ENCODE measurements around the gene WIPF1.

WIPF1 gene

GRCh38 chr2:174630107-174630506 is 32.5 kb upstream of the WIPF1 start:
- H3K4me2 ChIP-seq (ENCODE audit: low read depth, low read length), result no peak overlapping the region
- TF ChIP-seq EZH2phosphoT487 (IDR thresholded peaks at IDR 0.05; ENCODE audit: low read length), result no peak
- no peak for TF ChIP-seq EZH2 (optimal IDR thresholded peaks at IDR 0.05; ENCODE audit: low read depth, low read length)
- TF ChIP-seq CTCF (IDR thresholded peaks at IDR 0.05; ENCODE audit: low read length), result no peak
- H3K27me3 ChIP-seq (replicated peaks; ENCODE audit: insufficient read depth, low read length), result no peaks in the 10 kb centered on the region
- peaks cover 5% of the 10 kb centered on the region for H3K36me3 ChIP-seq (replicated peaks; ENCODE audit: insufficient read depth, low read length)
- peaks cover 23% of the 10 kb centered on the region for H3K4me1 ChIP-seq (ENCODE audit: low read length)
- H3K4me3 ChIP-seq (ENCODE audit: low read length), result no peak overlapping the region
- no peaks in the 10 kb centered on the region for H3K9me2 ChIP-seq (replicated peaks; ENCODE audit: insufficient read depth, low read length)
- H3K9ac ChIP-seq (ENCODE audit: low read length), result no peak overlapping the region
- DNase-seq, result no peak
- H3K27ac ChIP-seq (ENCODE audit: low read length), result no peak overlapping the region
- no peaks in the 10 kb centered on the region for H3K9me3 ChIP-seq (replicated peaks; ENCODE audit: insufficient read depth, low read length)
- H3K79me2 ChIP-seq (ENCODE audit: low read length), result peaks cover 97% of the 10 kb centered on the region
- H4K20me1 ChIP-seq (ENCODE audit: insufficient read depth, low read length), result no peaks in the 10 kb centered on the region
- H2AFZ ChIP-seq (ENCODE audit: low read length), result no peak overlapping the region
- H3F3A ChIP-seq (ENCODE audit: insufficient read depth, low read length), result peaks cover 23% of the 10 kb centered on the region

GRCh38 chr2:174629506-174629905 is 31.9 kb upstream of the WIPF1 start:
- Histone ChIP-seq H2AFZ (ENCODE audit: low read length) (no peak overlapping the region), H3K4me1 (ENCODE audit: low read length) (peaks cover 17% of the 10 kb centered on the region), H3K9me2 (replicated peaks; ENCODE audit: insufficient read depth, low read length) (no peaks in the 10 kb centered on the region), H3K4me2 (ENCODE audit: low read depth, low read length) (no peak overlapping the region), H4K20me1 (ENCODE audit: insufficient read depth, low read length) (no peaks in the 10 kb centered on the region), H3K9me3 (replicated peaks; ENCODE audit: insufficient read depth, low read length) (no peaks in the 10 kb centered on the region), H3K4me3 (ENCODE audit: low read length) (no peak overlapping the region), H3K27ac (ENCODE audit: low read length) (no peak overlapping the region), H3F3A (ENCODE audit: insufficient read depth, low read length) (peaks cover 20% of the 10 kb centered on the region), H3K27me3 (replicated peaks; ENCODE audit: insufficient read depth, low read length) (no peaks in the 10 kb centered on the region), H3K79me2 (ENCODE audit: low read length) (peaks cover 96% of the 10 kb centered on the region), H3K9ac (ENCODE audit: low read length) (no peak overlapping the region), H3K36me3 (replicated peaks; ENCODE audit: insufficient read depth, low read length) (peaks cover 5% of the 10 kb centered on the region)
- no peak for TF ChIP-seq EZH2phosphoT487 (IDR thresholded peaks at IDR 0.05; ENCODE audit: low read length)
- no peak for TF ChIP-seq EZH2 (optimal IDR thresholded peaks at IDR 0.05; ENCODE audit: low read depth, low read length)
- no peak for DNase-seq

- TF ChIP-seq CTCF (IDR thresholded peaks at IDR 0.05; ENCODE audit: low read length) (no peak), EZH2phosphoT487 (IDR thresholded peaks at IDR 0.05; ENCODE audit: low read length) (no peak), EZH2 (optimal IDR thresholded peaks at IDR 0.05; ENCODE audit: low read depth, low read length) (no peak)
- H4K20me1 ChIP-seq (ENCODE audit: insufficient read depth, low read length), result no peaks in the 10 kb centered on the region
- no peaks in the 10 kb centered on the region for H3K27me3 ChIP-seq (replicated peaks; ENCODE audit: insufficient read depth, low read length)
- no peak overlapping the region for H3K4me2 ChIP-seq (ENCODE audit: low read depth, low read length)
- H3K4me1 ChIP-seq (ENCODE audit: low read length), result peaks cover 17% of the 10 kb centered on the region
- no peak overlapping the region for H3K9ac ChIP-seq (ENCODE audit: low read length)
- peaks cover 12% of the 10 kb centered on the region for H3F3A ChIP-seq (ENCODE audit: insufficient read depth, low read length)
- H3K36me3 ChIP-seq (replicated peaks; ENCODE audit: insufficient read depth, low read length), result peaks cover 5% of the 10 kb centered on the region
- peaks cover 95% of the 10 kb centered on the region for H3K79me2 ChIP-seq (ENCODE audit: low read length)
- H3K27ac ChIP-seq (ENCODE audit: low read length), result no peak overlapping the region
- H3K9me2 ChIP-seq (replicated peaks; ENCODE audit: insufficient read depth, low read length), result no peaks in the 10 kb centered on the region
- no peak overlapping the region for H3K4me3 ChIP-seq (ENCODE audit: low read length)
- DNase-seq, result no peak
- no peak overlapping the region for H2AFZ ChIP-seq (ENCODE audit: low read length)
- no peaks in the 10 kb centered on the region for H3K9me3 ChIP-seq (replicated peaks; ENCODE audit: insufficient read depth, low read length)
Measured at GRCh38 chr2:174628528-174629169, 31.0 kb upstream of the WIPF1 start.

- Histone ChIP-seq H3K4me1 (ENCODE audit: low read length) (peaks cover 16% of the 10 kb centered on the region), H3K27ac (ENCODE audit: low read length) (no peak overlapping the region), H3K27me3 (replicated peaks; ENCODE audit: insufficient read depth, low read length) (no peaks in the 10 kb centered on the region), H3K9ac (ENCODE audit: low read length) (no peak overlapping the region), H2AFZ (ENCODE audit: low read length) (no peak overlapping the region), H3K4me3 (ENCODE audit: low read length) (no peak overlapping the region), H4K20me1 (ENCODE audit: insufficient read depth, low read length) (no peaks in the 10 kb centered on the region), H3K9me3 (replicated peaks; ENCODE audit: insufficient read depth, low read length) (no peaks in the 10 kb centered on the region), H3K79me2 (ENCODE audit: low read length) (peaks cover 93% of the 10 kb centered on the region), H3K9me2 (replicated peaks; ENCODE audit: insufficient read depth, low read length) (no peaks in the 10 kb centered on the region), H3K4me2 (ENCODE audit: low read depth, low read length) (no peak overlapping the region), H3K36me3 (replicated peaks; ENCODE audit: insufficient read depth, low read length) (peaks cover 5% of the 10 kb centered on the region), H3F3A (ENCODE audit: insufficient read depth, low read length) (no peaks in the 10 kb centered on the region)
- no peak for TF ChIP-seq EZH2phosphoT487 (IDR thresholded peaks at IDR 0.05; ENCODE audit: low read length)
- TF ChIP-seq CTCF (IDR thresholded peaks at IDR 0.05; ENCODE audit: low read length), result no peak
- TF ChIP-seq EZH2 (optimal IDR thresholded peaks at IDR 0.05; ENCODE audit: low read depth, low read length), result no peak
- DNase-seq, result no peak
Measured at GRCh38 chr2:174627216-174627615, 29.6 kb upstream of the WIPF1 start.

Data from MM.1S (cell line).